Stomach (tissue), 4 donors: ENCODE data around the gene FARS2.

Experiments used
- CTCF ChIP-seq, 7 experiments: fragments of 450-650 bp in 4 of 7; fragments of 200-600 bp in 3 of 7; sonication (generic) in 3 of 7; IDR thresholded peaks; one replicate each; pipeline ENCODE4 v1.5.1; 2016 to 2019; ENCODE audit warnings: antibody characterized with exemption in 7 of 7, control low read depth in 2 of 7, mild to moderate bottlenecking in 1 of 7
- EP300 ChIP-seq: sonication (generic); formaldehyde crosslinking; IDR thresholded peaks from one replicate; pipeline ENCODE4 v1.6.1; 2017; ENCODE audit warnings: antibody characterized with exemption
- POLR2AphosphoS5 ChIP-seq, 3 donors: sonication (generic); formaldehyde crosslinking; IDR thresholded peaks; one replicate each; pipeline ENCODE4 v1.6.1; 2016; ENCODE audit warnings: antibody characterized with exemption in 3 of 3

DNA sequence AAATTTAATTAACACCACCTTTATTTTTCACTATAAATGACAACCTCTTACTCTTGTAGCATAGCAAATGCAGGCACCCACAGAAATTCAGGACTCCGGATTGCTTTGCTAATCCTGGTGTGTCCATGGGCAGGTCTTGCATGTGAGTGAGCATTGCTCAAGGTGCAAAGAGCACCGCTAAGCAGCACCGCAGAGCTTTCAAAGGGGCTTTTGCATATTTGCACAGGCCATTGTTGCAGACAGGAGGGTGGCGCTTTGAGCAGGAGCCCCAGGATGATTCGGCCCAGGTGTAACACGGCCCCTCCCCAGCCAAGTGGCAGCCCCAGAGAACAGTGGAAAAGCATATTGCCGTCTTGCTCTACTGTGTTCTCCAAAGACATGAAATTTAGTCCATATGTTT lies 452.2 kb downstream of the FARS2 start:
- no peak for TF ChIP-seq POLR2AphosphoS5 (IDR thresholded peaks at IDR 0.05)
- no peak for TF ChIP-seq EP300
- TF ChIP-seq CTCF (IDR thresholded peaks at IDR 0.05) = no peak
